Uterus (tissue), 4 donors: ENCODE measurements around the gene NPL. TPM values are rescaled to one million over a fixed set of nuclear protein-coding genes. Genes with fewer than 3 reads are reported as not detected.

ENCODE experiments used
- DNase-seq, 2 donors: peaks; one replicate each; pipeline ENCODE4 v3.0.0-alpha.2; 2019 to 2020
- H3K27ac ChIP-seq, 2 donors: fragments of 200-600 bp; sonication (generic); 1 replicate in 1 of 2; 2 replicates in 1 of 2; pipeline ENCODE4 v1.5.1; 2016 to 2018
- H3K27me3 ChIP-seq, 2 donors: fragments of 200-600 bp; sonication (generic); one replicate each; pipeline ENCODE4 v1.5.1; 2018 to 2019; ENCODE audit warnings: control low read depth in 1 of 2
- H3K36me3 ChIP-seq, 2 donors: fragments of 200-600 bp; sonication (generic); one replicate each; pipeline ENCODE4 v1.5.1; 2019; ENCODE audit warnings: control low read depth in 1 of 2
- H3K4me1 ChIP-seq, 2 donors: fragments of 200-600 bp; sonication (generic); one replicate each; pipeline ENCODE4 v1.5.1; 2018 to 2019; ENCODE audit warnings: control low read depth in 1 of 2
- H3K4me3 ChIP-seq, 2 donors: fragments of 200-600 bp; sonication (generic); 1 replicate in 1 of 2; 2 replicates in 1 of 2; pipeline ENCODE4 v1.5.1; 2018 to 2019; ENCODE audit warnings: mild to moderate bottlenecking in 1 of 2
- H3K9me3 ChIP-seq, 2 donors: fragments of 200-600 bp; sonication (generic); one replicate each; pipeline ENCODE4 v1.5.1; 2019; ENCODE audit warnings: control low read depth in 1 of 2
- POLR2A ChIP-seq, 2 donors: fragments of 450-650 bp; IDR thresholded peaks; one replicate each; pipeline ENCODE4 v1.6.1; 2016; ENCODE audit warnings: antibody characterized with exemption in 2 of 2, mild to moderate bottlenecking in 1 of 2, moderate library complexity in 1 of 2
- intact Hi-C: fragments of 100-400 bp; cut with DNase I; formaldehyde crosslinking; loops from one replicate; pipeline ENCODE4 v1.15.1; 2023; ENCODE audit warnings: low total_unique reads
- total RNA-seq, 4 donors: library from RNA; depleted of rRNA in 3 of 4; stranded (reverse); fragments of >200 nt in 3 of 4; gene quantifications; one replicate each; pipeline versions ENCODE4 v1.1.0 to v1.2.4, GENCODE V29; 2014 to 2023
- TF ChIP-seq, protein P1 (sequence below), 4 experiments: fragments of 200-600 bp in 2 of 4; fragments of 450-650 bp in 2 of 4; sonication (generic) in 2 of 4; IDR thresholded peaks; one replicate each; pipeline ENCODE4 v1.5.1; 2016 to 2019; ENCODE audit warnings: antibody characterized with exemption in 4 of 4, mild to moderate bottlenecking in 2 of 4, moderate library complexity in 1 of 4
- donor health status: DM: yes; HTN: yes; CAD: no.

The NPL gene
- total RNA-seq, 4 donors from 2014 or later = 0.29 to 9.9 (median 4.4) TPM

DNA sequence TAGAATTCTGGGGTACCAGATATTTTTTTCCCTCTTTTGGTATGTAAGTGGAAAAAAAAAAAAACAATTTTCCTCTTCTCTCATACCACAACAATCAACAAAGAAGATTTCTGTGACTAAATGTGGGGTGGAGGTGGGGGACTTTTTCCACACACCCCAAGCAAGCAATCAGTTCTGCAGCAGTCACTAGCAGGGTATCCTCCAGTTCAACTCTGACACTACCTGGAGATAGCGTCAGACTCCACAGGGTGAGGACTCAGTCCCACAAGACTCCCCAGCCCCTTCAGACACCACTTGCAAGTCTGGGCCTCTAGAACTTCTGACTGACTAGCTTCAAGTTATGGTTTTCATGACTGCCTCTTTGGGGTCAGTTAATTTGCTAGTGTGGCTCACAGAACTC lies 55.8 kb downstream of the NPL start:
- TF ChIP-seq, protein P1, sequence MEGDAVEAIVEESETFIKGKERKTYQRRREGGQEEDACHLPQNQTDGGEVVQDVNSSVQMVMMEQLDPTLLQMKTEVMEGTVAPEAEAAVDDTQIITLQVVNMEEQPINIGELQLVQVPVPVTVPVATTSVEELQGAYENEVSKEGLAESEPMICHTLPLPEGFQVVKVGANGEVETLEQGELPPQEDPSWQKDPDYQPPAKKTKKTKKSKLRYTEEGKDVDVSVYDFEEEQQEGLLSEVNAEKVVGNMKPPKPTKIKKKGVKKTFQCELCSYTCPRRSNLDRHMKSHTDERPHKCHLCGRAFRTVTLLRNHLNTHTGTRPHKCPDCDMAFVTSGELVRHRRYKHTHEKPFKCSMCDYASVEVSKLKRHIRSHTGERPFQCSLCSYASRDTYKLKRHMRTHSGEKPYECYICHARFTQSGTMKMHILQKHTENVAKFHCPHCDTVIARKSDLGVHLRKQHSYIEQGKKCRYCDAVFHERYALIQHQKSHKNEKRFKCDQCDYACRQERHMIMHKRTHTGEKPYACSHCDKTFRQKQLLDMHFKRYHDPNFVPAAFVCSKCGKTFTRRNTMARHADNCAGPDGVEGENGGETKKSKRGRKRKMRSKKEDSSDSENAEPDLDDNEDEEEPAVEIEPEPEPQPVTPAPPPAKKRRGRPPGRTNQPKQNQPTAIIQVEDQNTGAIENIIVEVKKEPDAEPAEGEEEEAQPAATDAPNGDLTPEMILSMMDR (IDR thresholded peaks at IDR 0.05) = no peak
- no peak for TF ChIP-seq POLR2A (IDR thresholded peaks at IDR 0.05)
- intact Hi-C loops = no loop called here
- Histone ChIP-seq H3K27ac (no peak overlapping the region), H3K36me3 (no peaks in the 10 kb centered on the region), H3K4me1 (peaks cover 0 to 4% of the 10 kb centered on the region in 2 donors), H3K4me3 (no peak overlapping the region), H3K27me3 (no peaks in the 10 kb centered on the region), H3K9me3 (no peaks in the 10 kb centered on the region)
- no peak for DNase-seq

- H3K4me1 ChIP-seq = peaks cover 0 to 3% of the 10 kb centered on the region in 2 donors
- intact Hi-C loops = no loop called here
- H3K27me3 ChIP-seq = no peaks in the 10 kb centered on the region
- H3K4me3 ChIP-seq = no peak overlapping the region
- TF ChIP-seq, protein P1 (IDR thresholded peaks at IDR 0.05) = no peak
- TF ChIP-seq POLR2A (IDR thresholded peaks at IDR 0.05) = no peak
- no peak overlapping the region for H3K27ac ChIP-seq
- DNase-seq = no peak
- H3K36me3 ChIP-seq = no peaks in the 10 kb centered on the region
- no peaks in the 10 kb centered on the region for H3K9me3 ChIP-seq
Measured at GRCh38 chr1:182845894-182846293, 56.3 kb downstream of the NPL start.

DNA sequence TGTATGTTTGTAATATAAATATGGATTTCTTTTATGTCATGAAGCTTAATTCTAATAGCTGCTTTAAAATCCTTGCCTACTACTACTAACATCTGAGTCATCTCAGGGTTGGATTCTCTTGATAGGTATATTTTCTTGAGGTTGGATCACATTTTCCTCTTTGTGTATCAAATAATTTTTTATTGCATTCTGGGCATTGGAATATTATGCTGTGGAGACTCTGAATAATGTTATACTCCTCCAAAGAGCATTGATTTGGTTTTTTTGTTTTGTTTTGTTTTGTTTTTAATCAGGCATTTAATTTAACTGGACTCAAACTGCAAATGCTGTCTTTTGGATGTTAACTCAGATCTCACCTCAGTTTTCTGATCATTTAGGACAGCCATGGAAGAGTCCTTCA lies 57.5 kb downstream of the NPL start:
- no peak overlapping the region for H3K4me3 ChIP-seq
- intact Hi-C loops = no loop called here
- H3K4me1 ChIP-seq = no peaks in the 10 kb centered on the region
- no peaks in the 10 kb centered on the region for H3K36me3 ChIP-seq
- no peak for DNase-seq
- H3K9me3 ChIP-seq = no peaks in the 10 kb centered on the region
- TF ChIP-seq POLR2A (IDR thresholded peaks at IDR 0.05) = no peak
- TF ChIP-seq, protein P1 (IDR thresholded peaks at IDR 0.05) = no peak
- no peaks in the 10 kb centered on the region for H3K27me3 ChIP-seq
- H3K27ac ChIP-seq = no peak overlapping the region

DNA sequence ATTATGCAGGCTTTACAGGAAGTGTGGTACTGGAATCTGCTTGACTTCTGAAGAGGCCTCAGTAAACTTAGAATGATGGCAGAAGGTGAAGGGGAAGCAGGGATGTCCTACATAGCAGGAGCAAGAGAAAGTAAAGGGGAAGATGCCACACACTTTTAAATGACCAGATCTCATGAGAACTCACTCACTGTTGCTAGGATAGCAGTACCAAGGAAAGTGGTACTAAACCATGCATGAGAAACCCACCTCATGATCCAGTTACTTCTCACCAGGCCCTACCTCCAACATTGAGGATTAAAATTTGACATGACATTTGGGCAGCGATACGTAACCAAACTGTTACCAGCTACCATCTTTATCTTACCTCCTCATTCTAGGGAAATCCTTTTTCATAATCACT lies 59.2 kb downstream of the NPL start:
- H3K4me3 ChIP-seq = no peak overlapping the region
- H3K4me1 ChIP-seq = no peaks in the 10 kb centered on the region
- no peak overlapping the region for H3K27ac ChIP-seq
- H3K9me3 ChIP-seq = no peaks in the 10 kb centered on the region
- H3K36me3 ChIP-seq = no peaks in the 10 kb centered on the region
- no peak for DNase-seq
- no peak for TF ChIP-seq POLR2A (IDR thresholded peaks at IDR 0.05)
- TF ChIP-seq, protein P1 (IDR thresholded peaks at IDR 0.05) = no peak
- intact Hi-C loops = no loop called here
- no peaks in the 10 kb centered on the region for H3K27me3 ChIP-seq

DNA sequence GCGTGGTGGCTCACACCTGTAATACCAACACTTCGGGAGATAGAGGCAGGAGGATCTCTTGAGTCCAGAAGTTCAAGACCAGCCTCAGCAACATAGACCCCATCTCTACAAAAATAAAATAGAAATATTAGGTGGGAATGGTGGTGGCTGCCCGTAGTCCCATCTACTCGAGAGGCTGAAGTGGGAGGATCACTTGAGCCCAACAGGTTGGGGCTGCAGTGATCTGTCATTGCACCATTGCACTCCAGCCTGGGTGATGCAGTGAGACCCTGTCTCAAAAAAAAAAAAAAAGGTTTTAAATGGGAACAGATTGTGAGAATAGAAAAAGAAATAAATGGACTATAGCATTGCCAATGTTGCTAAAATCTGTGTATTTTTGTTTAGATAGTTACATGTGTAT lies 60.7 kb downstream of the NPL start:
- H3K27me3 ChIP-seq = no peaks in the 10 kb centered on the region
- intact Hi-C loops = no loop called here
- no peaks in the 10 kb centered on the region for H3K4me1 ChIP-seq
- H3K27ac ChIP-seq = no peak overlapping the region
- no peak overlapping the region for H3K4me3 ChIP-seq
- TF ChIP-seq, protein P1 (IDR thresholded peaks at IDR 0.05) = no peak
- TF ChIP-seq POLR2A (IDR thresholded peaks at IDR 0.05) = no peak
- H3K36me3 ChIP-seq = no peaks in the 10 kb centered on the region
- DNase-seq = no peak
- H3K9me3 ChIP-seq = no peaks in the 10 kb centered on the region
